Pons (tissue), 1 donor: ENCODE measurements around the gene LMO3.
"Not testable (repeated sequence)": the region's sequence is repeated elsewhere in the genome, so short reads cannot be mapped to it uniquely, and the experiment has no call there.

ENCODE experiments used
- DNase-seq: peaks from one replicate; pipeline ENCODE4 v3.0.0-alpha.2; 2016; ENCODE audit warnings: low spot score

Gene LMO3

DNA sequence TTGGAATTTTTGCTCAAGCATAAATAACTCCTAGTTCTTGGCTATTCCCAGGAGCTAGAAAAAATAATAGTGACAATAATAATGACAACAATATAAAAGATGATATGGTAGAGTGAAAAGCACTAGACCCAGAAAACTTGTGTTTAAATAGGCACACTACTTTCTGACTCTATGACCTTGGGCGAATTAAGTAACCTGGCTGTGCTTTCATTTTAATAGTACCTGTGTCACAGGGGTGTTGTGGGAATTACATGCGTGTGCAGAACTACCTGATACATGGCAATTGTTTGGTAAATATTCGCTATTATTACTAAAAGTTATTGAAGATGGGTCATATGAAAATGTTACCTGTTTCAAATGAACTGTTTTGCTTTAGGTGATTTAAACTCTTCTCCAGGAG lies 60.1 kb downstream of the LMO3 start:
- no peak for DNase-seq

DNA sequence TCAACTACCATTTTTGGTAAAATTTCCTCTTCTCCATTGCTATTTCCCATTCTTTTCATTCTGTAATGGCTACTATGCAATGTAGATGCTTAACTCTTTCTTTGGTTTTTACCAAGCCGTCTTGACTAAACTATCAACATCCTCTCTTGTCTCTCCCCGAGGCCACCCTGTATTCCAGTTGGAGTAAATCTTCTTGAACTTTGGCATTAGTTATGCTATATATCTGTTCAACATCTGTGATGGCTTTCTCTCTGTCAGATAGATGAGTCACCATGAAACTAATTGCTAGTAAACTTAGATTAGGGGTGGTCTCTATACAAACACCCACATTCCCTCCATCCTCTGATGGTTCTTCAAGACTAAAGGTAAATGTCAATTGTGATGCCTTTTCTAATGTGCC lies 63.4 kb downstream of the LMO3 start:
- no peak for DNase-seq

DNA sequence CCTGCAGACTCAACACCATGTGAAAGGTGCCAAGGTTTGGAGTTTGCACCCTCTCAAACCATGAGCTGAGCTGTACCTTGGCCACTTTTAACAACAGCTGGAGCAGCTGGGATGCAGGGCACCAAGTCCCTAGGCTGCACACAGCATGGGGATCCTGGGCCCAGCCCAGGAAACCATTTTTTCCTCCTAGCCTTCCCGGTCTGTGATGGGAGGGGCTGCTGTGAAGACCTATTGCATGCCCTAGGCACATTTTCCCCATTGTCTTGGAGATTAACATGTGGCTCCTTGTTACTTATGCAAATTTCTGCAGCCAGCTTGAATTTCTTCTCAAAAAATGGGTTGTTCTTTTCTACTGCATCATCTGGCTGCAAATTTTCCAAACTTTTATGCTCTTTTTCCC lies 68.3 kb downstream of the LMO3 start:
- not testable (repeated sequence) for DNase-seq

DNA sequence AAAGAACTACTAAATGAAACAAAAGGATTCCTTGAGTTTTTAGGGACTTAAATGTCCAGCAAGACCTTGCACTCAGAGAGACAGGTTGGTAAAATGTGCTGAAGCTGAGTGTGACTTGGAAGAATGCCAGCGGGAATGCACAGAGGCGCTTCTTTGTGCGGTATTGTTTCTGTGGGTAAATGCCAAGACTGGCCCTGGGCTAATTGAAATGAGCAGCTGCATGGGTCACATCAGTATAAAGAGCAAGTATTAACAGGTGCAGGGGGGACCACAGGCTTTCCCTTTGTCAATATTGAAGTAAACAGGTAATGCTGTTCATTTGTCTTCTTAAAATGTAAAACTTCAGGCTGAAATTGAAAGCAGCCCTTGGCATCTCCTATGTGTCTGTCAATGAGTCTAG lies 74.3 kb downstream of the LMO3 start:
- DNase-seq, result peak; percentile 45

DNA sequence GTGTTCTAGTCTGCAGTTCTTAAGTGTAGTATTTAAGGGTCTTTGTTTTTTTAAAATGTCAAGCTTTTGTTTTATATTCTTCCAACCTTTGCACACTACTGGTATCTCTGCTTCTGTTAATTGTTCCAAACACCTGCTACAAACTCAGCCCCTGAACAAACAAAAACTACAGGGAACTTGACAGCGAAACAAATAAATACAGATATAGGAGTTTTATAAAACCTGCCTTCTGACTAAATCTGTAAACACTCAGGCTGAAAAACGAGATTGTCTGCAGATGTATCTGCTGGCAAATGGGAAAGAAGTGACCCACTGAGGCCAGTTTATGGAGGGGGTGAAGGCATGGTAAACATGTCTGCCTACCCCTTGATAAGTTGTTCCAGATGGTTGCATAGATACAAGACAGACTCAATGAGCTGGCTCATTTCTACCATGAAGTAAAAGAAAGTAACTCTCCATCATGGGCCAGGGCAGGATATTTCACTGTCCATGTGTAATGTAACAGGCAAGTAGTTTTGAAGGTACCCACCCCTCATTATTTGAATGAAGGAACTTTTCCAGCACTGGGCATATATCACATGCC lies 75.6 kb downstream of the LMO3 start:
- DNase-seq, result no peak

DNA sequence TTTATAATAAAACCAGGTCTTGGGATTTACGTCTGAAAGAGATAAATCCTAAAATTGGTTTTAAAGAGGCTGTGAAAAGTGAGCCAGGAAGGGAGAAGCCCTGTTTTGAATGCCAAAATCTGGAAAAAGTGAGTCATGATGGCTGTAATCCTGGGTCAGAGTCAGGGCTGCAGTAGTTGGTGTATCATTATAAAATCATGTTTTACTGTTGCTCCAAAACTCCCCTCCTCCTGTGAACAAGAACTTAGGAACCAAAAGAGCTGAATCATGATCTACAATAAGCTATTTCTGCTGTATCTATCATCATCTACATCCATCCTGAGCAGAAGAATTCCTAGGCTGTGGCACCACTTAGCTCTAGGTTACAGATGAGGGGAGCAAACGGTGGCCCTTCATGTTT lies 79.3 kb downstream of the LMO3 start:
- DNase-seq, result no peak

DNA sequence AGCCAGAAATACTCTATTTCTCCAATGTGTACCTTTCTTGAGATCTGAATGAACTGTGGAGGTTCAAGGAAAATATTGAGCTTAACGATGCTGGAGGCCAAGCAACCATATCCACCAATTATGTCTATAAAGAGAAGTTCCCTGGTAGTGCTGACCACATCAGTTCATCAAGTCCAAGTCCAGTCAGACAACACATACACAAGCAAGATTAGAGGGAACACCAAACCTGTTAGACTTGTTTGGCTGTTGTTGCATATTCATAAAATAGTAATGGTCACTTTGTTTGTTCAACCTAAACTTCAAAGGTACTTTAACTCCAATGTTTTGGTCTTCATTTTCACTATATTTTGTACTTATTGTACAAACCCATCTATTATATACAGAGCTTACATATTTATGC lies 81.6 kb downstream of the LMO3 start:
- DNase-seq, result no peak

DNA sequence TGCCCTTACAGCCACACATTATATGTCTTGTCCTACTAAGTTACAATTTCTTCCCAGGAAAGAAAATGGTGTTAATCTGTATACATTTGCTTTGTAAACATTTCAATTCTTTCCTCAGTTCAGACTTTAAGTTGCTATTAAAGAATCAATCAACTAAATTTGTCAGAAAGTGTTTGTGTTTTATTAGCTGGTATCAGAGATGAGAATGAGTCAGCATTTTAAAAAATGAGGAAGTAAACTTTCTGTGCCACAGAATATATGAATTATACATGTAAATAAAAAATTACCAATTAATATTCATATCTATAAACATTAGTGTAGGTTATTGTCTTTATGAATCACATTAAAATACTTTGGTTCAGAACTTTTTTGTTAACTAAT lies 82.0 kb downstream of the LMO3 start:
- DNase-seq, result no peak

DNA sequence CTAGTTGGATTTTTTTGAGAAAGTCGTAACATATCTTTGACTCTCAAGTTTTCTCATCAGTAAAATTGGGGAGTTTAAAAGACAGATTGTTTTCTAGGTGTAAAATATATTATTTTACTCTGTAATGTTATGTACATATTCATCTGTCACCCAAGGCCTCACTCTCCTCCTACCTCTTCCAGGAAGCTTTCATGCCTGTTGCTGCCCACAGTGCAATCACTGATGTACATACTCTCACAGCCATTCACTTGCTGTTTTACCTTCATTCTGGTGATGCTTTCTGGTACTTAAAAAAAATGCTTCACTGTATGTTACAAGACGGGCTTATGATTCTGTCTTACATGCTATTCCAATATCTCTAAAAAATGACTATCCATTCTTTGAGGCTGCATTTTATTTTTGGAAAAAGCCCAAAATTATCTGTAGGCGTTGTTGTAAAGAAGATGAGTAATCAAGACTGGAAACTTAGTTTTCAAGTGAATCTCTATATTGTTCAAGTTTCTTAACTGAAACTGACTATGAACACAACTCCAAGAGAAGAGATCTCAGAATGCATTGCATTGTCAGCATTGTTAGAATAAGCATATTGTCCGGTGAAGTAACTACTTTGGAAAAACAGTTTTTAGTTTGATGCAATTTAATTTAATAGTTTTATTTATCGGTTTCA lies 82.5 kb downstream of the LMO3 start:
- no peak for DNase-seq

DNA sequence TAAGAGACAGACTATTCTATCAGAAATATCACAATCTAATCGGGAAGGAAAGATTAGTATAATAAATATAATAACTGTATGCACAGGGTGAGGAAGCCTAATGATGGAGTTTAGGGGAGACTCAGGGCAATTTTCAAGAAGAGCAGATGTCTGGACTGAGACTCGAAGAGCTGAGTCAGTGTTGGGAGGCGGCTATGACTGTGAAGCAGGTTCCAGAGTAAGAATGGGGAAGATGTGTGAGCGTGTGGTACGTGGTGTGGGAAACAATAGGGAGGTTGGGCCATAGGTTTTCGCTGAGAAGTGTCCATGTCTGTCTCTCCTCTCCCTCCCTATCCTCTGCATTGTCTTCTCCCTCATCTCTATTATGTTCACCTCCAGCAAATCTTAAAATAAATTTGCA lies 85.6 kb downstream of the LMO3 start:
- no peak for DNase-seq

DNA sequence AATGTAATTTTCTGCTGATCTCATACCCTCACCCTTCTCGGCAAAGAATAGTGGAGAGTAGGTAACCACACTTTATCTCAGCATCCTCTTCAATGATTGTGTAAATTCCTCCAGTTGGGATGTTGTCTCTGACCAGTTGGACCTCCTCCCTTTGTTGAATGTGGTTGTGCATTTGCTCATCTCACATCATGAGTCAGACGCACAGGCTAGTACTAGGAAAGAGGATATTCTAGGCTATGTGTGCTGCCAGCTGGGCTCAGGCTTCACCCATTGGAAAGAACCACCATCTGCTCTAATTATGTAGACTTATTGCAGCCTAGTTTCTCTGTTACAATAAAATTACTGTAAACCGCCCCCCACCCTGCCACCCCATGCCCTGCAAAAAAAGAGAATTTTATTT lies 90.3 kb downstream of the LMO3 start:
- DNase-seq, result no peak

DNA sequence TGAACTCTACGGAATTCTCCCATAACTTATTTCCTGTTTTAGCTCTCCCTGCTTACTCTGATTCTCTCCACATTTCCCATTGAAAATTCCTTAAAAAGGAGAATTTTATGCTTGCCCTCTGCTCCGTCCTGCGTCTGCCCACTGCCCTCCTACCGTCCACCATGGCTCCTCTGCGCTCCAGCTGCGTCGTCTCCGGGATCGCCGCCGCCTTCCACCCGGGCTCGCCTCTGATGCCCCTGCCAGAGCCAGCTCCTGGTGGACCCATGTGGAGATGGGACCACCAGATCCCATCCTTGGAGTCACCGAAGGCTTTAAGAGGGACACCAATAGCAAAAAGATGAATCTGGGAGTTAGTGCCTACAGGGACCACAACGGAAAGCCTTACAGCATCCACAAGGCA lies 92.7 kb downstream of the LMO3 start:
- DNase-seq, result no peak

DNA sequence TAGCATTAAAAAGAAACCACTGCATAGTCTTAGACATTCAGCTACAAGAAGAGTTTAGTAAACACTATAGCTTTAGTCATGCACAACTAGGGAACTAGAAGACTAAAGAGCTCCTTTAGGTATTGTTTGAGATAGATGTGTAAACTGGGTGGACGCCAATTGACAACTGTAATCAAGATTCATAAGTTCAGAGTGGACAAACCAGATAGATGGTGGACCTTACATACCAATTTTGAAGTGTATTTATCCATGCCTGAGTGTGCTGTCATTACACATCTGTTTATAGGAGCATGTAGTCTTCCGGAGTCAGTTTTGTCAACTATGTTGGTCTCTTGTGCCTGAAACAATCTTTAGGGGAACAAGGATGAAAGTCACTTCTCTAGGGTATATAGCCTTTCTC lies 96.6 kb downstream of the LMO3 start:
- DNase-seq, result no peak

DNA sequence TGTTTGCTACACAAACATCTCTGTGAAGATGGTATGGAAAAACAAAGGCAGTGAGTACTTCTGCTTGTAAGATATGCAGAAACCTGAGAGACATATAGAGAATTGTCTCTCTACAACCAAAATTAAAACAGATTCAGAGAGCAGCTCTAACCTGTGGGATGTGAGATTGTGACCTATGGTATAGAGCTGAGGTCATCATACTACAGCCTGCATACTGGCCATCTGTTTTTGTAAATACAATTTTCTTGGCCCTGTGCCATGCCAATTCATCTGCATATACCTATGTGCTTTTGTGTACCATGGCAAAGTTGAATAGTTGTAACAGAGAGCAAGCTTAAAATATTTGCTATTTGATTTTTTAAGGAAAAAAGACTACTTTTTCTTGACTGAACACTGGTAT lies 99.6 kb downstream of the LMO3 start:
- DNase-seq, result no peak

DNA sequence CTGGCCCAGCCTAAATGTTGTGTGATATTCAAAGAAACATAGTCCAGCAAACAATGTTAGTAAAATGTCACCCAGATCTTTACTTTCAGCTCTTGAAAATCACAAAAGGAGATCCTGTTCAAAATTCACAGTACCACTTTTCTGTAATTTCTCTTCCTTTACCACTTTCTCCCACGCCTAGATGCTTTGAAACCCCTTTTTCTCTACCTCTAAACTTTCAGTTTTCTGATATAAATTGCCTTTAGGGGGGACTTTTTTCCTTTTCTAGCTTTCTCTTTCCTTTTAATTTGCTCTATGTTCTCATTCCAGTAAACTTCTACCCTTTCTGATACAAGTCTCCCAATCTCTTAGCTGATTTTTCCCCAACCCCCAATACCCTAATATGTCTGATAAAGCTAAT lies 101.8 kb downstream of the LMO3 start:
- DNase-seq, result no peak

DNA sequence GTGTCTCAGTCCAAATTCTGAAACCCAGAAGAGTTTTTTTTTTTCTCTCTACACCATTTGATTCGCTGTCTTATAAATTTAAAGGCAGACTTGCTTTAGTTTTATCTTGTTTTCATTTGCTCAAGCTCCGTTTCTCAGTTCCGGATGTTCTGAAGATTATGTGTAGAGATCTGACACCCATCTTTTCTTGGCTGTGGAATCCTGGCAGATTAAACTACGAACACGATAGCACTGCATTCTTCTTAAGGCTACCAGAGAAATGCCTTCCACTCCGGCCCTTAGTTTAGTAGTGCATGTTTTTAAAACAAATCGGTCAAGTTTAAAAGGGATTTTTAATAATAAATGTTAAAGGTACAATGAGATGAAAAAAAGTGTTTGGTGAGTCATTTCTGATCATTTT lies 106.4 kb downstream of the LMO3 start:
- DNase-seq, result no peak
